ENCODE data around the gene FCAMR.

- TF ChIP-seq CTCF (IDR thresholded peaks at IDR 0.05; ENCODE audit: insufficient read depth, low read depth, low read length): no peak
- no peak for TF ChIP-seq EZH2 (IDR thresholded peaks at IDR 0.05; ENCODE audit: insufficient read depth, low read length)
Observed at GRCh38 chr1:206962272-206962671, 8.0 kb downstream of the FCAMR start.

Measured in astrocyte (in vitro differentiated cells and primary cell).